CD8-positive, alpha-beta memory T cell (primary cell): ENCODE data around the gene RPL5. TPM values are rescaled to one million over a fixed set of nuclear protein-coding genes. Genes with fewer than 3 reads are reported as not detected.

Source experiments
- CTCF ChIA-PET: fragments of 350-600 bp; sonication (Branson Sonifier 250); formaldehyde crosslinking; loops from one replicate; lab custom pipeline; 2021; ENCODE audit warnings: antibody characterized with exemption; lab: Charles Lee
- POLR2A ChIA-PET: fragments of 350-600 bp; sonication (Branson Sonifier 250); formaldehyde crosslinking; loops from one replicate; lab custom pipeline; 2021; ENCODE audit warnings: antibody characterized with exemption; lab: Charles Lee
- DNase-seq, 5 donors: peaks; one replicate each; pipeline versions ENCODE4 v3.0.0 to v3.0.0-alpha.2; 2020 to 2022; ENCODE audit warnings: mixed read lengths in 1 of 5
- H3K27ac ChIP-seq: one replicate; pipeline ENCODE4 v1.7.0; 2013; ENCODE audit warnings: low read depth, mild to moderate bottlenecking, low read length, moderate library complexity
- H3K27me3 ChIP-seq: 2 replicates; pipeline ENCODE4 v1.7.0; 2013; ENCODE audit warnings: low read length, mild to moderate bottlenecking; ENCODE audit not compliant: insufficient read depth, poor library complexity, severe bottlenecking
- H3K36me3 ChIP-seq: 2 replicates; pipeline ENCODE4 v1.7.0; 2013; ENCODE audit warnings: mild to moderate bottlenecking, low read length, moderate library complexity; ENCODE audit not compliant: insufficient read depth
- H3K4me1 ChIP-seq: 2 replicates; pipeline ENCODE4 v1.7.0; 2013; ENCODE audit warnings: mild to moderate bottlenecking, low read length, moderate library complexity; ENCODE audit not compliant: insufficient read depth
- H3K4me3 ChIP-seq: 2 replicates; pipeline ENCODE4 v1.7.0; 2013; ENCODE audit warnings: mild to moderate bottlenecking, low read length
- H3K9me3 ChIP-seq: 2 replicates; pipeline ENCODE4 v1.7.0; 2013; ENCODE audit warnings: mild to moderate bottlenecking, low read length
- H3K27ac Mint-ChIP-seq, 8 donors: one replicate each; pipeline ENCODE4 v1.8.0; 2020 to 2021; ENCODE audit warnings: mixed read lengths in 8 of 8, mild to moderate bottlenecking in 6 of 8, inconsistent platforms in 3 of 8, moderate library complexity in 3 of 8
- H3K27me3 Mint-ChIP-seq, 2 donors: one replicate each; pipeline ENCODE4 v1.8.0; 2020 to 2021; ENCODE audit warnings: mixed read lengths in 2 of 2, mild to moderate bottlenecking in 1 of 2, moderate library complexity in 1 of 2
- H3K36me3 Mint-ChIP-seq, 3 donors: one replicate each; pipeline ENCODE4 v1.8.0; 2020 to 2021; ENCODE audit warnings: mixed read lengths in 3 of 3, inconsistent platforms in 1 of 3, mild to moderate bottlenecking in 1 of 3
- H3K4me1 Mint-ChIP-seq, 3 donors: one replicate each; pipeline ENCODE4 v1.8.0; 2020 to 2021; ENCODE audit warnings: mixed read lengths in 3 of 3, inconsistent platforms in 1 of 3, mild to moderate bottlenecking in 1 of 3
- H3K4me3 Mint-ChIP-seq, 7 donors: one replicate each; pipeline ENCODE4 v1.8.0; 2020 to 2021; ENCODE audit warnings: mixed read lengths in 7 of 7, mild to moderate bottlenecking in 6 of 7, moderate library complexity in 4 of 7, inconsistent platforms in 2 of 7
- H3K9me3 Mint-ChIP-seq, 5 donors: one replicate each; pipeline ENCODE4 v1.8.0; 2020 to 2022; ENCODE audit warnings: mixed read lengths in 5 of 5, mild to moderate bottlenecking in 3 of 5, moderate library complexity in 2 of 5, inconsistent platforms in 1 of 5
- polyA plus RNA-seq: library from polyadenylated mRNA; unstranded; fragments of 300-500 nt; fragmentation: Illumina TruSeq; gene quantifications from one replicate; pipeline ENCODE4 v1.2.3, GENCODE V29; 2021
- total RNA-seq, 2 experiments: library from RNA; stranded (reverse); gene quantifications; one replicate each; pipeline ENCODE4 v1.2.3, GENCODE V29; 2021

The RPL5 gene
- total and polyA plus RNA-seq, 3 experiments from 2014 or later = 1,428 to 2,256 (median 1,468) TPM

GRCh38 chr1:92858564-92859399 lies 26.9 kb downstream of the RPL5 start:
- ChIA-PET POLR2A (interaction anchor here (0.9 kb wide), 1 partner anchor 136 kb away, joined by 3 read pairs; no protein-coding TSS in a partner anchor), CTCF (interaction anchor here (0.6 to 12.3 kb wide), 34 partner anchors 8 to 331 kb away, joined by 3 to 187 read pairs (median 4); partner anchors contain the start of genes DIPK1A and RPL5)
- Histone ChIP-seq H3K27ac (no peak overlapping the region), H3K27me3 (no peaks in the 10 kb centered on the region), H3K4me1 (peaks cover 7% of the 10 kb centered on the region), H3K4me3 (peak overlapping the region; percentile 6), H3K36me3 (no peaks in the 10 kb centered on the region), H3K9me3 (no peaks in the 10 kb centered on the region)
- peaks cover 11 to 23% (median 18%) of the 10 kb centered on the region in 3 donors for H3K4me1 Mint-ChIP-seq
- DNase-seq = peak in 4 of 5 donors; percentile 39 to 78 (median 69)
- H3K36me3 Mint-ChIP-seq = peaks cover 2 to 10% (median 7%) of the 10 kb centered on the region in 3 donors
- peak overlapping the region in 6 of 8 donors; percentile 5 to 54 (median 11) for H3K27ac Mint-ChIP-seq
- H3K27me3 Mint-ChIP-seq = peaks cover 0 to 2% of the 10 kb centered on the region in 2 donors
- peaks cover 0 to 4% (median 0%) of the 10 kb centered on the region in 5 donors for H3K9me3 Mint-ChIP-seq
- H3K4me3 Mint-ChIP-seq = peak overlapping the region in 6 of 7 donors; percentile 3 to 66 (median 49)

GRCh38 chr1:92859400-92860039 lies 27.7 kb downstream of the RPL5 start:
- H3K36me3 ChIP-seq = no peaks in the 10 kb centered on the region
- no peak for DNase-seq
- Mint-ChIP-seq H3K9me3 (peaks cover 0 to 4% (median 0%) of the 10 kb centered on the region in 5 donors), H3K36me3 (peaks cover 2 to 7% (median 7%) of the 10 kb centered on the region in 3 donors), H3K4me3 (peak overlapping the region in 6 of 7 donors; percentile 3 to 66 (median 49)), H3K27ac (peak overlapping the region in 7 of 8 donors; percentile 5 to 65 (median 13)), H3K27me3 (peaks cover 0 to 2% of the 10 kb centered on the region in 2 donors), H3K4me1 (peaks cover 11 to 18% (median 14%) of the 10 kb centered on the region in 3 donors)
- POLR2A ChIA-PET = interaction anchor here (0.9 to 1.2 kb wide), 2 partner anchors 103 to 135 kb away, joined by 3 to 5 read pairs; no protein-coding TSS in a partner anchor
- peak overlapping the region; percentile 6 for H3K4me3 ChIP-seq
- H3K27ac ChIP-seq = no peak overlapping the region
- H3K27me3 ChIP-seq = no peaks in the 10 kb centered on the region
- H3K9me3 ChIP-seq = no peaks in the 10 kb centered on the region
- peaks cover 7% of the 10 kb centered on the region for H3K4me1 ChIP-seq
- CTCF ChIA-PET = interaction anchor here (0.7 to 12.3 kb wide), 28 partner anchors 9 to 203 kb away, joined by 3 to 187 read pairs (median 5); partner anchors contain the start of genes DIPK1A and RPL5

- Mint-ChIP-seq H3K9me3 (no peaks in the 10 kb centered on the region), H3K27me3 (peaks cover 0 to 2% of the 10 kb centered on the region in 2 donors), H3K36me3 (peaks cover 0 to 2% (median 0%) of the 10 kb centered on the region in 3 donors), H3K4me3 (no peak overlapping the region), H3K27ac (peak overlapping the region in 1 of 8 donors; percentile 67), H3K4me1 (peaks cover 10 to 16% (median 11%) of the 10 kb centered on the region in 3 donors)
- DNase-seq = no peak
- no peaks in the 10 kb centered on the region for H3K27me3 ChIP-seq
- CTCF ChIA-PET = interaction anchor here (1.2 to 12.3 kb wide), 3 partner anchors 26 to 131 kb away, joined by 3 to 187 read pairs (median 29); partner anchors contain the start of gene DIPK1A
- H3K4me1 ChIP-seq = peaks cover 7% of the 10 kb centered on the region
- no peaks in the 10 kb centered on the region for H3K36me3 ChIP-seq
- no peaks in the 10 kb centered on the region for H3K9me3 ChIP-seq
- H3K27ac ChIP-seq = no peak overlapping the region
- POLR2A ChIA-PET = no interaction called here
- no peak overlapping the region for H3K4me3 ChIP-seq
Measured at GRCh38 chr1:92862605-92863004, 30.8 kb downstream of the RPL5 start.

GRCh38 chr1:92864131-92864530 lies 32.3 kb downstream of the RPL5 start:
- POLR2A ChIA-PET = interaction anchor here (0.6 kb wide), 1 partner anchor 982 kb away, joined by 4 read pairs; no protein-coding TSS in a partner anchor

GRCh38 chr1:92870591-92870990 lies 38.8 kb downstream of the RPL5 start:
- Histone ChIP-seq H3K27ac (no peak overlapping the region), H3K9me3 (no peaks in the 10 kb centered on the region), H3K27me3 (no peaks in the 10 kb centered on the region), H3K36me3 (no peaks in the 10 kb centered on the region), H3K4me1 (no peaks in the 10 kb centered on the region), H3K4me3 (no peak overlapping the region)
- CTCF ChIA-PET = interaction anchor here (1.1 to 4.4 kb wide), 3 partner anchors 9 to 124 kb away, joined by 3 to 28 read pairs (median 3); no protein-coding TSS in a partner anchor
- Mint-ChIP-seq H3K9me3 (peaks cover 0 to 2% (median 0%) of the 10 kb centered on the region in 5 donors), H3K27ac (peak overlapping the region in 1 of 8 donors; percentile 27), H3K36me3 (peaks cover 15 to 32% (median 17%) of the 10 kb centered on the region in 3 donors), H3K4me3 (no peak overlapping the region), H3K27me3 (peaks cover 0 to 1% of the 10 kb centered on the region in 2 donors), H3K4me1 (peaks cover 0 to 2% (median 0%) of the 10 kb centered on the region in 3 donors)
- POLR2A ChIA-PET = no interaction called here
- DNase-seq = no peak

More at GRCh38 chr1:92864131-92864530, 32.3 kb downstream of the RPL5 start:
- H3K9me3 ChIP-seq = no peaks in the 10 kb centered on the region
- Mint-ChIP-seq H3K4me1 (peaks cover 2 to 7% (median 3%) of the 10 kb centered on the region in 3 donors), H3K9me3 (no peaks in the 10 kb centered on the region), H3K27ac (peak overlapping the region in 1 of 8 donors; percentile 47), H3K4me3 (no peak overlapping the region), H3K27me3 (peaks cover 0 to 3% of the 10 kb centered on the region in 2 donors), H3K36me3 (peaks cover 0 to 5% (median 2%) of the 10 kb centered on the region in 3 donors)
- no peak overlapping the region for H3K27ac ChIP-seq
- CTCF ChIA-PET = interaction anchor here (0.6 to 12.3 kb wide), 4 partner anchors 96 to 139 kb away, joined by 3 to 187 read pairs (median 16); partner anchors contain the start of gene DIPK1A
- no peaks in the 10 kb centered on the region for H3K36me3 ChIP-seq
- no peak for DNase-seq
- H3K4me3 ChIP-seq = no peak overlapping the region
- no peaks in the 10 kb centered on the region for H3K27me3 ChIP-seq
- H3K4me1 ChIP-seq = peaks cover 6% of the 10 kb centered on the region

- no peak for DNase-seq
- Mint-ChIP-seq H3K36me3 (peaks cover 14 to 32% (median 17%) of the 10 kb centered on the region in 3 donors), H3K27ac (peak overlapping the region in 1 of 8 donors; percentile 43), H3K27me3 (peaks cover 0 to 1% of the 10 kb centered on the region in 2 donors), H3K4me3 (no peak overlapping the region), H3K9me3 (peaks cover 0 to 2% (median 0%) of the 10 kb centered on the region in 5 donors), H3K4me1 (peaks cover 10 to 15% (median 15%) of the 10 kb centered on the region in 3 donors)
- Histone ChIP-seq H3K4me1 (peaks cover 14% of the 10 kb centered on the region), H3K4me3 (no peak overlapping the region), H3K27ac (no peak overlapping the region), H3K9me3 (no peaks in the 10 kb centered on the region), H3K36me3 (no peaks in the 10 kb centered on the region), H3K27me3 (no peaks in the 10 kb centered on the region)
- ChIA-PET CTCF (interaction anchor here (1.9 kb wide), 1 partner anchor 88 kb away, joined by 7 read pairs; the partner anchor contains the start of gene DIPK1A), POLR2A (no interaction called here)
Measured at GRCh38 chr1:92872719-92873118, 40.9 kb downstream of the RPL5 start.

- no peak for DNase-seq
- Histone ChIP-seq H3K9me3 (no peaks in the 10 kb centered on the region), H3K27ac (no peak overlapping the region), H3K4me1 (peaks cover 21% of the 10 kb centered on the region), H3K36me3 (no peaks in the 10 kb centered on the region), H3K4me3 (no peak overlapping the region), H3K27me3 (no peaks in the 10 kb centered on the region)
- Mint-ChIP-seq H3K27ac (peak overlapping the region in 1 of 8 donors; percentile 52), H3K27me3 (no peaks in the 10 kb centered on the region), H3K9me3 (peaks cover 0 to 2% (median 0%) of the 10 kb centered on the region in 5 donors), H3K36me3 (peaks cover 13 to 30% (median 17%) of the 10 kb centered on the region in 3 donors), H3K4me1 (peaks cover 26 to 30% (median 26%) of the 10 kb centered on the region in 3 donors), H3K4me3 (no peak overlapping the region)
- ChIA-PET POLR2A (no interaction called here), CTCF (interaction anchor here (1.2 to 3.6 kb wide), 3 partner anchors 16 to 119 kb away, joined by 3 to 23 read pairs (median 5); partner anchors contain the start of gene DIPK1A)
Measured at GRCh38 chr1:92874987-92875386, 43.1 kb downstream of the RPL5 start.
